Stimulated activated CD4-positive, alpha-beta T cell treated with anti-CD3 and anti-CD28 coated beads, Interleukin-15, amount 100 ng/mL, for 24 hours (primary cell): Measurements from ENCODE around the gene AUTS2.
"Not testable (repeated sequence)": the region's sequence is repeated elsewhere in the genome, so short reads cannot be mapped to it uniquely, and the experiment has no call there.

Experiments used
- DNase-seq: peaks from one replicate; pipeline ENCODE4 v3.0.0-alpha.2; 2020

AUTS2 gene

GRCh38 chr7:70343519-70343918 lies 745.2 kb downstream of the AUTS2 start:
- DNase-seq, result no peak

GRCh38 chr7:70344726-70345125 lies 746.5 kb downstream of the AUTS2 start:
- no peak for DNase-seq

- no peak for DNase-seq
Observed at GRCh38 chr7:70346844-70347462, 748.7 kb downstream of the AUTS2 start.

GRCh38 chr7:70347463-70348254 lies 749.4 kb downstream of the AUTS2 start:
- DNase-seq, result no peak

- DNase-seq, result no peak
Observed at GRCh38 chr7:70349031-70349430, 750.8 kb downstream of the AUTS2 start.

GRCh38 chr7:70349819-70350218 lies 751.5 kb downstream of the AUTS2 start:
- no peak for DNase-seq

GRCh38 chr7:70352088-70352487 lies 753.8 kb downstream of the AUTS2 start:
- DNase-seq, result no peak

- no peak for DNase-seq
Observed at GRCh38 chr7:70352906-70353305, 754.6 kb downstream of the AUTS2 start.

GRCh38 chr7:70353330-70353945 lies 755.2 kb downstream of the AUTS2 start:
- DNase-seq, result no peak

- DNase-seq, result no peak
Observed at GRCh38 chr7:70353946-70354335, 755.7 kb downstream of the AUTS2 start.

- no peak for DNase-seq
Observed at GRCh38 chr7:70354409-70355169, 756.3 kb downstream of the AUTS2 start.

- no peak for DNase-seq
Observed at GRCh38 chr7:70355198-70356020, 757.1 kb downstream of the AUTS2 start.

GRCh38 chr7:70356085-70356786 lies 758.0 kb downstream of the AUTS2 start:
- DNase-seq, result no peak

GRCh38 chr7:70356787-70357328 lies 758.6 kb downstream of the AUTS2 start:
- DNase-seq, result no peak

GRCh38 chr7:70360557-70360956 lies 762.3 kb downstream of the AUTS2 start:
- DNase-seq, result no peak

GRCh38 chr7:70361821-70362220 lies 763.5 kb downstream of the AUTS2 start:
- no peak for DNase-seq

GRCh38 chr7:70364393-70364792 lies 766.1 kb downstream of the AUTS2 start:
- not testable (repeated sequence) for DNase-seq

GRCh38 chr7:70371652-70372051 lies 773.4 kb downstream of the AUTS2 start:
- DNase-seq, result no peak

GRCh38 chr7:70372768-70373515 lies 774.7 kb downstream of the AUTS2 start:
- DNase-seq, result no peak

GRCh38 chr7:70374772-70375533 lies 776.7 kb downstream of the AUTS2 start:
- no peak for DNase-seq
